ENCODE data around the gene TSNAX. TPM values are rescaled to one million over a fixed set of nuclear protein-coding genes. Genes with fewer than 3 reads are reported as not detected.

Gene TSNAX
- total RNA-seq, 1 donor from 2014 or later = 23.6 TPM

DNA sequence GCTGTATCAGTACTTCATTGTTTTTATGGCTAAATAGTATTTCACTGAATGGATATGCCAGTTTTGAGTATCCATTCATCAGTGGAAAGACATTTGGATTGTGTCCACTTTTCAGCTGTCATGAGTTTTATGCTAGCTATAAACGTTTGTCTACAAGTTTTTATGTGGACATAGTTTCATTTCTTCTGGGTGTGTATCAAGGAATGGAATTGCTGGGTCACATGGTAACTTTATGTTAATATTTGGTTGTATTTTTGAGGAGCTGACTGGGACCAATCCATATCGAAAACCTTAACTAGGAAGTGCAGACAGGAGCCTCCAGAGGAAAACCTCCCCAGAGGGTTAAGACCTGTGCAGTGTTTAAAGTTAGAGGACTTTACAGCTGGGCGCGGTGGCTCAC, 66.3 kb downstream of the TSNAX start:
- H3K36me3 ChIP-seq = no peaks in the 10 kb centered on the region
- no peak overlapping the region for H3K27ac ChIP-seq (replicated peaks)
- TF ChIP-seq, protein P1, sequence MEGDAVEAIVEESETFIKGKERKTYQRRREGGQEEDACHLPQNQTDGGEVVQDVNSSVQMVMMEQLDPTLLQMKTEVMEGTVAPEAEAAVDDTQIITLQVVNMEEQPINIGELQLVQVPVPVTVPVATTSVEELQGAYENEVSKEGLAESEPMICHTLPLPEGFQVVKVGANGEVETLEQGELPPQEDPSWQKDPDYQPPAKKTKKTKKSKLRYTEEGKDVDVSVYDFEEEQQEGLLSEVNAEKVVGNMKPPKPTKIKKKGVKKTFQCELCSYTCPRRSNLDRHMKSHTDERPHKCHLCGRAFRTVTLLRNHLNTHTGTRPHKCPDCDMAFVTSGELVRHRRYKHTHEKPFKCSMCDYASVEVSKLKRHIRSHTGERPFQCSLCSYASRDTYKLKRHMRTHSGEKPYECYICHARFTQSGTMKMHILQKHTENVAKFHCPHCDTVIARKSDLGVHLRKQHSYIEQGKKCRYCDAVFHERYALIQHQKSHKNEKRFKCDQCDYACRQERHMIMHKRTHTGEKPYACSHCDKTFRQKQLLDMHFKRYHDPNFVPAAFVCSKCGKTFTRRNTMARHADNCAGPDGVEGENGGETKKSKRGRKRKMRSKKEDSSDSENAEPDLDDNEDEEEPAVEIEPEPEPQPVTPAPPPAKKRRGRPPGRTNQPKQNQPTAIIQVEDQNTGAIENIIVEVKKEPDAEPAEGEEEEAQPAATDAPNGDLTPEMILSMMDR (IDR thresholded peaks at IDR 0.05; ENCODE audit: borderline replicate concordance) = no peak
- no peak overlapping the region for H3K4me3 ChIP-seq
- peaks cover 22% of the 10 kb centered on the region for H3K4me1 ChIP-seq
- H3K9me3 ChIP-seq (replicated peaks) = no peaks in the 10 kb centered on the region
- intact Hi-C loops (cut with micrococcal nuclease) = no loop called here
- no peak for DNase-seq
- no peaks in the 10 kb centered on the region for H3K27me3 ChIP-seq (ENCODE audit: low read depth)

- intact Hi-C loops (cut with micrococcal nuclease) = no loop called here
Measured at GRCh38 chr1:231596337-231596791, 67.9 kb downstream of the TSNAX start.

DNA sequence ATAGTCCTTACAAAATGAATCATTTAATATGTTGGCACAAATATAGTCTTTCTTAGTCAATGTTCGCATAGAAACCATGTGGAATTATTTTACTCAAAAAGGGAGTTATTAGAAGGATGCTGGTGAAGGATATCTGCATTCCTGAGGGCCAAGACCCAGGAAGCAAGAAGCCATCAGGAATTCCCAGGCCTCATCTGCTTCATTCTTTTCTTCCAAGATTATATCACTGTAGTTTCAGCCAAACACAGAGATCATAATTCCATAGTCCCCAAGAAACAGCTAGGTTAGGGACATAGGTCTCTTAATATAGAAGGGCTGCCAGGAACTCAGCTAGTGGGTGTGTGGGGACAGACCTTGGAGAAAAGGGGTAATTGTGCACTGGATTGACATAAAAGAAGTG, 69.5 kb downstream of the TSNAX start:
- no peak for DNase-seq
- H3K4me3 ChIP-seq = no peak overlapping the region
- peaks cover 37% of the 10 kb centered on the region for H3K4me1 ChIP-seq
- no peaks in the 10 kb centered on the region for H3K36me3 ChIP-seq
- no peak overlapping the region for H3K27ac ChIP-seq (replicated peaks)
- no peaks in the 10 kb centered on the region for H3K27me3 ChIP-seq (ENCODE audit: low read depth)
- intact Hi-C loops (cut with micrococcal nuclease) = no loop called here
- TF ChIP-seq, protein P1 (IDR thresholded peaks at IDR 0.05; ENCODE audit: borderline replicate concordance) = no peak
- no peaks in the 10 kb centered on the region for H3K9me3 ChIP-seq (replicated peaks)

More at GRCh38 chr1:231596337-231596791, 67.9 kb downstream of the TSNAX start:
- H3K27ac ChIP-seq (replicated peaks) = peak overlapping the region; percentile 52
- peaks cover 26% of the 10 kb centered on the region for H3K4me1 ChIP-seq
- no peak overlapping the region for H3K4me3 ChIP-seq
- H3K27me3 ChIP-seq (ENCODE audit: low read depth) = no peaks in the 10 kb centered on the region
- H3K9me3 ChIP-seq (replicated peaks) = no peaks in the 10 kb centered on the region
- no peak for DNase-seq
- TF ChIP-seq, protein P1 (IDR thresholded peaks at IDR 0.05; ENCODE audit: borderline replicate concordance) = no peak
- H3K36me3 ChIP-seq = no peaks in the 10 kb centered on the region

- H3K27me3 ChIP-seq (ENCODE audit: low read depth) = no peaks in the 10 kb centered on the region
- TF ChIP-seq, protein P1 (IDR thresholded peaks at IDR 0.05; ENCODE audit: borderline replicate concordance) = no peak
- no peaks in the 10 kb centered on the region for H3K9me3 ChIP-seq (replicated peaks)
- H3K4me3 ChIP-seq = no peak overlapping the region
- no peaks in the 10 kb centered on the region for H3K36me3 ChIP-seq
- no peak for DNase-seq
- H3K4me1 ChIP-seq = peaks cover 46% of the 10 kb centered on the region
- H3K27ac ChIP-seq (replicated peaks) = peak overlapping the region; percentile 76
- intact Hi-C loops (cut with micrococcal nuclease) = loop anchor here (5.0 kb wide), 1 partner anchor 243 kb away; no protein-coding TSS in a partner anchor
Measured at GRCh38 chr1:231600458-231600976, 72.0 kb downstream of the TSNAX start.

DNA sequence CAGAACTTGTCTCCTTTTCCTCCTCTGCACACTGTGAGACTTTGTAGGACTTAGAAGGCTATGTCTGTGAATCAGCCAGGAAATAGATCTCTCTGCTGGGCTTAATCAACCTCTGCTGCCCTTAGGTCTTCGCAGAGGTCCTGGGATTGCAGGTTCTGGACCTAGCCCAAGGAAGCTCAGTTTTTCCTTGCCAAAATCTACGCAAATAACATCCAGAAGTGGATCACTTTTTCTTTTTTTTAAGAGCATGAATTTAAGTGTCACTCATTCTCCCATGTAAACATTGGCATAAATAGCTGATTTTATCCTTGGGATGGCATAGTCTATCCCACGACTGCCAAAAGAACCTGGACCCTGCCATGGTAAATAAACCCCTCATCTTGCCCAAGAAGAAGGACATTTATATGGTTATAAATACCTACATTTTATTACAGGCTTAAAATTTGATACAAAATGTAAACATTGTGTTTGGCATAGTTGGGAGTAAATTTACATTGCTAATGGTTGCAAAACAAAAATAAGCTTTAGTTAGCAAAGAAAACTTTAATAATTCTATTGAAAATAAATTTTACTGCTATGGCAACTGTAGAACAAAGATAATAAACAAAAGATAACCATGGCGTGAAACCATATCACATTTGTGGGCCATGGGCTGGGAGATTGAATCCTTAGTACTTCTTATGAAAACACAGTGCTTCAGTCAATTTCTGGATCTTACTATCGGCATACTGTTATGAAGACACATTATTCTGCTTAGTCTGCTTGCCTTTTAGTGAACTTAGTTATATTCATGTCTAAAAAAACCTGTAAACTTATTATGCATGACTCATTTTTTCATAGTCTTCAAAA, 73.6 kb downstream of the TSNAX start:
- H3K27ac ChIP-seq (replicated peaks) = peak overlapping the region; percentile 76
- TF ChIP-seq, protein P1 (IDR thresholded peaks at IDR 0.05; ENCODE audit: borderline replicate concordance) = no peak
- H3K9me3 ChIP-seq (replicated peaks) = no peaks in the 10 kb centered on the region
- intact Hi-C loops (cut with micrococcal nuclease) = loop anchor here (5.0 kb wide), 1 partner anchor 245 kb away; no protein-coding TSS in a partner anchor
- H3K4me3 ChIP-seq = no peak overlapping the region
- peaks cover 41% of the 10 kb centered on the region for H3K4me1 ChIP-seq
- no peaks in the 10 kb centered on the region for H3K36me3 ChIP-seq
- DNase-seq = no peak
- H3K27me3 ChIP-seq (ENCODE audit: low read depth) = no peaks in the 10 kb centered on the region
